Keratinocyte (primary cell): ENCODE data around the gene C18orf54. TPM values are rescaled to one million over a fixed set of nuclear protein-coding genes. Genes with fewer than 3 reads are reported as not detected.
A peak's percentile ranks its signal among the peaks of the same experiment; 100 is the strongest.

Experiments used
- DNase-seq: peaks from one replicate; pipeline ENCODE4 v3.0.0-alpha.2; 2011; ENCODE audit warnings: low read depth, missing footprints, low spot score
- FAIRE-seq: peaks from 2 replicates; lab custom pipeline; 2011; peaks lifted over from hg19 to GRCh38; lab: Jason Lieb, UNC
- H2AFZ ChIP-seq: 2 replicates; pipeline ENCODE4 v1.6.0; 2012; ENCODE audit warnings: low read length, control low read depth, inconsistent platforms; ENCODE audit not compliant: control insufficient read depth
- H3K27ac ChIP-seq: 2 replicates; pipeline ENCODE4 v1.5.1; 2011; ENCODE audit warnings: low read length; ENCODE audit not compliant: control insufficient read depth, insufficient read depth
- H3K27me3 ChIP-seq: 3 replicates; pipeline ENCODE4 v1.6.0; 2011; ENCODE audit warnings: low read length; ENCODE audit not compliant: control insufficient read depth, insufficient read depth; ENCODE audit errors: extremely low read depth
- H3K36me3 ChIP-seq, 2 experiments: 2 replicates in 1 of 2; 3 replicates in 1 of 2; pipeline ENCODE4 v1.5.1; 2011; ENCODE audit warnings: low read length in 2 of 2, mild to moderate bottlenecking in 1 of 2; ENCODE audit not compliant: control insufficient read depth in 2 of 2, insufficient read depth in 2 of 2; ENCODE audit errors: extremely low read depth in 1 of 2
- H3K4me1 ChIP-seq: 3 replicates; pipeline ENCODE4 v1.5.1; 2011; ENCODE audit warnings: low read length; ENCODE audit not compliant: control insufficient read depth, insufficient read depth; ENCODE audit errors: extremely low read depth
- H3K4me2 ChIP-seq: 3 replicates; pipeline ENCODE4 v1.6.0; 2011; ENCODE audit warnings: low read depth, low read length; ENCODE audit not compliant: control insufficient read depth, insufficient read depth; ENCODE audit errors: extremely low read depth
- H3K4me3 ChIP-seq, 3 experiments: fragments of 200-600 bp in 1 of 3; sonication (generic) in 1 of 3; 2 replicates in 2 of 3; 3 replicates in 1 of 3; pipeline ENCODE4 v1.5.1; 2011 to 2016; ENCODE audit warnings: low read length in 3 of 3, mild to moderate bottlenecking in 3 of 3, control low read depth in 2 of 3, inconsistent platforms in 1 of 3, low read depth in 1 of 3, mixed read lengths in 1 of 3, mixed run types in 1 of 3, moderate library complexity in 1 of 3; ENCODE audit not compliant: control insufficient read depth in 2 of 3, insufficient read depth in 2 of 3; ENCODE audit errors: extremely low read depth in 1 of 3
- H3K79me2 ChIP-seq: 2 replicates; pipeline ENCODE4 v1.6.0; 2012; ENCODE audit warnings: low read length; ENCODE audit not compliant: control insufficient read depth, insufficient read depth
- H3K9ac ChIP-seq: 3 replicates; pipeline ENCODE4 v1.6.0; 2011; ENCODE audit warnings: low read length; ENCODE audit not compliant: control insufficient read depth, insufficient read depth; ENCODE audit errors: extremely low read depth
- H3K9me1 ChIP-seq: 3 replicates; pipeline ENCODE4 v1.6.0; 2011; ENCODE audit warnings: low read length; ENCODE audit not compliant: control insufficient read depth, insufficient read depth; ENCODE audit errors: extremely low read depth
- H3K9me3 ChIP-seq: 2 replicates; pipeline ENCODE4 v1.5.1; 2012; ENCODE audit warnings: low read depth, low read length; ENCODE audit not compliant: control insufficient read depth
- H4K20me1 ChIP-seq: 3 replicates; pipeline ENCODE4 v1.6.0; 2011; ENCODE audit warnings: low read length; ENCODE audit not compliant: control insufficient read depth, insufficient read depth; ENCODE audit errors: extremely low read depth
- CTCF ChIP-seq, 3 experiments: IDR thresholded peaks in 1 of 3; conservative IDR thresholded peaks in 1 of 3; optimal IDR thresholded peaks in 1 of 3; 2 replicates in 2 of 3; 3 replicates in 1 of 3; pipeline versions ENCODE3 to v1.5.1; 2011; ENCODE audit warnings: low read length in 3 of 3, mild to moderate bottlenecking in 3 of 3, moderate library complexity in 2 of 3, control low read depth in 1 of 3, inconsistent platforms in 1 of 3; ENCODE audit not compliant: insufficient read depth in 2 of 3; ENCODE audit errors: extremely low read depth in 1 of 3
- EZH2 ChIP-seq: IDR thresholded peaks from one replicate; pipeline ENCODE4 v1.6.1; 2012; ENCODE audit warnings: inconsistent platforms, mild to moderate bottlenecking, low read length, moderate library complexity
- dilution Hi-C: fragments of 300-500 bp; cut with MboI; formaldehyde crosslinking; loops from one replicate; pipeline ENCODE4 v1.7.0; 2020; ENCODE audit warnings: low sequenced_read_pairs; ENCODE audit not compliant: extremely low pct_ligation_motif_present
- polyA plus RNA-seq, 5 experiments: library from polyadenylated mRNA; depleted of rRNA in 3 of 5; stranded (reverse) in 3 of 5; stranded (forward) in 1 of 5; unstranded in 1 of 5; fragments of >200 nt; gene quantifications; 1 replicate in 1 of 5; 2 replicates in 3 of 5; 3 replicates in 1 of 5; pipeline versions ENCODE4 v1.2.1 to v1.2.3, GENCODE V29; 2011 to 2012; ENCODE audit warnings: missing spikeins in 2 of 5, low read depth in 1 of 5, low replicate concordance in 1 of 5

Gene C18orf54
- polyA plus RNA-seq, 1 donor (not counting 4 experiments of a cell fraction or from before 2014, with no cell fraction given) = 5.1 TPM

GRCh38 chr18:54358495-54359040, 862 bp downstream of the C18orf54 start:
- Histone ChIP-seq H3K27me3 (no peaks in the 10 kb centered on the region), H3K4me3 (peak overlapping the region; percentile 67 to 97 (median 95)), H4K20me1 (no peaks in the 10 kb centered on the region), H3K4me1 (peaks cover 10% of the 10 kb centered on the region), H3K4me2 (peak overlapping the region; percentile 89), H3K9ac (peak overlapping the region; percentile 84), H3K79me2 (peaks cover 7% of the 10 kb centered on the region), H3K36me3 (no peaks in the 10 kb centered on the region), H3K27ac (peak overlapping the region; percentile 82), H2AFZ (peak overlapping the region; percentile 96), H3K9me1 (no peaks in the 10 kb centered on the region), H3K9me3 (no peaks in the 10 kb centered on the region)
- TF ChIP-seq EZH2 (no peak), CTCF (optimal IDR thresholded peaks at IDR 0.05 in 1 of 3, IDR thresholded peaks at IDR 0.05 in 1 of 3, conservative IDR thresholded peaks at IDR 0.05 in 1 of 3; ENCODE audit: extremely low read depth in 1 of 3, insufficient read depth in 2 of 3, low read length in 3 of 3) (no peak)
- peak; percentile 9 for FAIRE-seq
- DNase-seq = no peak
- dilution Hi-C loops = no loop called here

- Histone ChIP-seq H3K36me3 (no peaks in the 10 kb centered on the region), H3K79me2 (peaks cover 7% of the 10 kb centered on the region), H3K4me3 (peak overlapping the region in 2 of 3 experiments; percentile 95 to 97), H3K4me1 (peaks cover 10% of the 10 kb centered on the region), H3K4me2 (peak overlapping the region; percentile 89), H4K20me1 (no peaks in the 10 kb centered on the region), H2AFZ (peak overlapping the region; percentile 96), H3K9me1 (no peaks in the 10 kb centered on the region), H3K27me3 (no peaks in the 10 kb centered on the region), H3K9me3 (no peaks in the 10 kb centered on the region), H3K9ac (no peak overlapping the region), H3K27ac (no peak overlapping the region)
- TF ChIP-seq EZH2 = no peak
- TF ChIP-seq CTCF (optimal IDR thresholded peaks at IDR 0.05 in 1 of 3, IDR thresholded peaks at IDR 0.05 in 1 of 3, conservative IDR thresholded peaks at IDR 0.05 in 1 of 3; ENCODE audit: extremely low read depth in 1 of 3, insufficient read depth in 2 of 3, low read length in 3 of 3) = no peak
- DNase-seq = no peak
- no peak for FAIRE-seq
- dilution Hi-C loops = no loop called here
Measured at GRCh38 chr18:54359233-54359632, 1.5 kb downstream of the C18orf54 start.
